COR-L47 (cell line): Measurements from ENCODE around the gene ACVRL1.

Experiments
- DNase-seq: peaks from one replicate; lab custom pipeline; 2025; lab: John Stamatoyannopoulos, UW

ACVRL1 gene

GRCh38 chr12:51969643-51970042 lies 62.3 kb downstream of the ACVRL1 start:
- no peak for DNase-seq

- DNase-seq = no peak
Observed at GRCh38 chr12:51970904-51971646, 63.8 kb downstream of the ACVRL1 start.

- no peak for DNase-seq
Observed at GRCh38 chr12:51971679-51972421, 64.5 kb downstream of the ACVRL1 start.

GRCh38 chr12:51972422-51972812 lies 65.1 kb downstream of the ACVRL1 start:
- no peak for DNase-seq

GRCh38 chr12:51972849-51973273 lies 65.6 kb downstream of the ACVRL1 start:
- no peak for DNase-seq
